ENCODE measurements around the gene SLC25A45. TPM values are rescaled to one million over a fixed set of nuclear protein-coding genes. Genes with fewer than 3 reads are reported as not detected.
A peak's percentile ranks its signal among the peaks of the same experiment; 100 is the strongest.
"Not testable (repeated sequence)": the region's sequence is repeated elsewhere in the genome, so short reads cannot be mapped to it uniquely, and the experiment has no call there.

Gene SLC25A45
- total RNA-seq, 1 donor from 2014 or later = 12.3 TPM

GRCh38 chr11:65414776-65415498, 32.5 kb upstream of the SLC25A45 start:
- intact Hi-C loops (cut with micrococcal nuclease) = no loop called here
- ChIA-PET POLR2A (interaction anchor here (1.6 to 19.3 kb wide), 8 partner anchors 12 to 87 kb away, joined by 4 to 3752 read pairs (median 282); partner anchors contain the start of genes FRMD8, MALAT1, NEAT1 and SLC25A45), CTCF (interaction anchor here (1.0 to 12.8 kb wide), 9 partner anchors 11 to 89 kb away, joined by 3 to 289 read pairs (median 9); partner anchors contain the start of genes FRMD8 and MALAT1)
- DNase-seq (peak; percentile 2), ATAC-seq (ENCODE audit: low read depth) (no peak)
- Mint-ChIP-seq H3K36me3 (ENCODE audit: low read depth) (peaks cover 28% of the 10 kb centered on the region), H3K27me3 (no peaks in the 10 kb centered on the region), H3K4me3 (no peak overlapping the region), H3K9me3 (no peaks in the 10 kb centered on the region), H3K27ac (peak overlapping the region; percentile 14), H3K4me1 (peaks cover 45% of the 10 kb centered on the region)
- TF ChIP-seq, protein P1, sequence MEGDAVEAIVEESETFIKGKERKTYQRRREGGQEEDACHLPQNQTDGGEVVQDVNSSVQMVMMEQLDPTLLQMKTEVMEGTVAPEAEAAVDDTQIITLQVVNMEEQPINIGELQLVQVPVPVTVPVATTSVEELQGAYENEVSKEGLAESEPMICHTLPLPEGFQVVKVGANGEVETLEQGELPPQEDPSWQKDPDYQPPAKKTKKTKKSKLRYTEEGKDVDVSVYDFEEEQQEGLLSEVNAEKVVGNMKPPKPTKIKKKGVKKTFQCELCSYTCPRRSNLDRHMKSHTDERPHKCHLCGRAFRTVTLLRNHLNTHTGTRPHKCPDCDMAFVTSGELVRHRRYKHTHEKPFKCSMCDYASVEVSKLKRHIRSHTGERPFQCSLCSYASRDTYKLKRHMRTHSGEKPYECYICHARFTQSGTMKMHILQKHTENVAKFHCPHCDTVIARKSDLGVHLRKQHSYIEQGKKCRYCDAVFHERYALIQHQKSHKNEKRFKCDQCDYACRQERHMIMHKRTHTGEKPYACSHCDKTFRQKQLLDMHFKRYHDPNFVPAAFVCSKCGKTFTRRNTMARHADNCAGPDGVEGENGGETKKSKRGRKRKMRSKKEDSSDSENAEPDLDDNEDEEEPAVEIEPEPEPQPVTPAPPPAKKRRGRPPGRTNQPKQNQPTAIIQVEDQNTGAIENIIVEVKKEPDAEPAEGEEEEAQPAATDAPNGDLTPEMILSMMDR (IDR thresholded peaks at IDR 0.05) = no peak

GRCh38 chr11:65413077-65413664, 30.7 kb upstream of the SLC25A45 start:
- H3K27ac Mint-ChIP-seq; H3K27me3 Mint-ChIP-seq; H3K4me3 Mint-ChIP-seq; CTCF ChIA-PET; DNase-seq; intact Hi-C loops (cut with micrococcal nuclease); H3K9me3 Mint-ChIP-seq; ATAC-seq (ENCODE audit: low read depth): not testable (repeated sequence)
- Mint-ChIP-seq H3K4me1 (peaks cover 42% of the 10 kb centered on the region), H3K36me3 (ENCODE audit: low read depth) (peaks cover 39% of the 10 kb centered on the region)
- POLR2A ChIA-PET = interaction anchor here (1.6 to 19.3 kb wide), 4 partner anchors 10 to 89 kb away, joined by 5 to 3752 read pairs (median 354); partner anchors contain the start of genes FRMD8, MALAT1 and SLC25A45

GRCh38 chr11:65412271-65413076, 30.0 kb upstream of the SLC25A45 start:
- ATAC-seq (ENCODE audit: low read depth) (no peak), DNase-seq (no peak)
- peaks cover 42% of the 10 kb centered on the region for H3K4me1 Mint-ChIP-seq
- TF ChIP-seq, protein P1 (IDR thresholded peaks at IDR 0.05) = no peak
- POLR2A ChIA-PET = interaction anchor here (1.6 to 19.3 kb wide), 4 partner anchors 9 to 89 kb away, joined by 5 to 3752 read pairs (median 354); partner anchors contain the start of genes FRMD8, MALAT1 and SLC25A45
- no peak overlapping the region for H3K4me3 Mint-ChIP-seq
- H3K9me3 Mint-ChIP-seq = no peaks in the 10 kb centered on the region
- CTCF ChIA-PET = no interaction called here
- no peaks in the 10 kb centered on the region for H3K27me3 Mint-ChIP-seq
- peaks cover 39% of the 10 kb centered on the region for H3K36me3 Mint-ChIP-seq (ENCODE audit: low read depth)
- no peak overlapping the region for H3K27ac Mint-ChIP-seq
- intact Hi-C loops (cut with micrococcal nuclease) = no loop called here

- POLR2A ChIA-PET = interaction anchor here (0.6 to 19.3 kb wide), 5 partner anchors 8 to 152 kb away, joined by 4 to 3752 read pairs (median 5); partner anchors contain the start of gene MALAT1
- Mint-ChIP-seq H3K36me3 (ENCODE audit: low read depth) (peaks cover 41% of the 10 kb centered on the region), H3K27me3 (no peaks in the 10 kb centered on the region), H3K9me3 (no peaks in the 10 kb centered on the region), H3K27ac (no peak overlapping the region), H3K4me1 (peaks cover 41% of the 10 kb centered on the region), H3K4me3 (no peak overlapping the region)
- ATAC-seq (ENCODE audit: low read depth) (no peak), DNase-seq (no peak)
- intact Hi-C loops (cut with micrococcal nuclease) = no loop called here
- CTCF ChIA-PET = no interaction called here
- TF ChIP-seq, protein P1 (IDR thresholded peaks at IDR 0.05) = no peak
Observed at GRCh38 chr11:65411681-65412070, 29.2 kb upstream of the SLC25A45 start.

- H3K4me3 Mint-ChIP-seq = no peak overlapping the region
Observed at GRCh38 chr11:65410936-65411680, 28.7 kb upstream of the SLC25A45 start.

More at GRCh38 chr11:65410936-65411680, 28.7 kb upstream of the SLC25A45 start:
- TF ChIP-seq, protein P1 (IDR thresholded peaks at IDR 0.05) = no peak
- intact Hi-C loops (cut with micrococcal nuclease) = no loop called here
- CTCF ChIA-PET = no interaction called here
- no peak overlapping the region for H3K27ac Mint-ChIP-seq
- peaks cover 35% of the 10 kb centered on the region for H3K4me1 Mint-ChIP-seq
- POLR2A ChIA-PET = interaction anchor here (0.6 to 14.0 kb wide), 3 partner anchors 10 to 151 kb away, joined by 4 to 328 read pairs (median 4); partner anchors contain the start of gene MALAT1
- peaks cover 41% of the 10 kb centered on the region for H3K36me3 Mint-ChIP-seq (ENCODE audit: low read depth)
- no peaks in the 10 kb centered on the region for H3K9me3 Mint-ChIP-seq
- DNase-seq (no peak), ATAC-seq (ENCODE audit: low read depth) (no peak)
- no peaks in the 10 kb centered on the region for H3K27me3 Mint-ChIP-seq
